GM12875 (cell line): ENCODE results near the gene CABP2.
"Not testable (repeated sequence)": the region's sequence is repeated elsewhere in the genome, so short reads cannot be mapped to it uniquely, and the experiment has no call there.

ENCODE experiments used
- H3K4me3 ChIP-seq: one replicate; pipeline ENCODE4 v1.5.1; 2011; ENCODE audit warnings: low read depth, low read length, control low read depth
- CTCF ChIP-seq: IDR thresholded peaks from 2 replicates; pipeline ENCODE4 v1.5.1; 2011; ENCODE audit warnings: low read depth, mild to moderate bottlenecking, control low read depth, inconsistent platforms, low read length, moderate library complexity, borderline replicate concordance; ENCODE audit not compliant: insufficient read depth

CABP2 gene

GRCh38 chr11:67522844-67523555 lies at the start of gene CABP2:
Gene CABP2, minus strand, starts transcription at chr11:67523446. Its CDS starts 120 bp downstream, at chr11:67523326.
- no peak within 1 kb of the TSS for H3K4me3 ChIP-seq
- TF ChIP-seq CTCF = no peak

- peak; percentile 76 for TF ChIP-seq CTCF
- no peak overlapping the region for H3K4me3 ChIP-seq
Observed at GRCh38 chr11:67572747-67573419, 49.6 kb upstream of the CABP2 start.

- TF ChIP-seq CTCF = no peak
Observed at GRCh38 chr11:67572305-67572704, 49.1 kb upstream of the CABP2 start.

GRCh38 chr11:67571443-67571842 lies 48.2 kb upstream of the CABP2 start:
- no peak for TF ChIP-seq CTCF
- no peak overlapping the region for H3K4me3 ChIP-seq

More at GRCh38 chr11:67572305-67572704, 49.1 kb upstream of the CABP2 start:
- no peak overlapping the region for H3K4me3 ChIP-seq

- TF ChIP-seq CTCF = no peak
- no peak overlapping the region for H3K4me3 ChIP-seq
Observed at GRCh38 chr11:67564230-67564629, 41.0 kb upstream of the CABP2 start.

GRCh38 chr11:67563705-67564114 lies 40.5 kb upstream of the CABP2 start:
- H3K4me3 ChIP-seq = not testable (repeated sequence)

- no peak for TF ChIP-seq CTCF
- H3K4me3 ChIP-seq = no peak overlapping the region
Observed at GRCh38 chr11:67562963-67563704, 39.9 kb upstream of the CABP2 start.
